NCI-H1694 (cell line): ENCODE results near the gene CAMK4.

Experiments
- DNase-seq: peaks from one replicate; lab custom pipeline; 2025; lab: John Stamatoyannopoulos, UW

CAMK4 gene

GRCh38 chr5:111486926-111487325, 262.7 kb downstream of the CAMK4 start:
- no peak for DNase-seq

GRCh38 chr5:111488353-111488752, 264.2 kb downstream of the CAMK4 start:
- no peak for DNase-seq

GRCh38 chr5:111493031-111493430, 268.8 kb downstream of the CAMK4 start:
- DNase-seq = no peak

- DNase-seq = no peak
Measured at GRCh38 chr5:111494355-111494999, 270.3 kb downstream of the CAMK4 start.

GRCh38 chr5:111495159-111495558, 271.0 kb downstream of the CAMK4 start:
- no peak for DNase-seq

- DNase-seq = no peak
Measured at GRCh38 chr5:111498346-111498745, 274.2 kb downstream of the CAMK4 start.

- no peak for DNase-seq
Measured at GRCh38 chr5:111502956-111503355, 278.8 kb downstream of the CAMK4 start.

GRCh38 chr5:111505096-111505495, 280.9 kb downstream of the CAMK4 start:
- DNase-seq = no peak

GRCh38 chr5:111507276-111507675, 283.1 kb downstream of the CAMK4 start:
- DNase-seq = no peak

GRCh38 chr5:111509119-111509518, 284.9 kb downstream of the CAMK4 start:
- DNase-seq = no peak

- no peak for DNase-seq
Measured at GRCh38 chr5:111511174-111511830, 287.1 kb downstream of the CAMK4 start.

GRCh38 chr5:111511831-111512374, 287.7 kb downstream of the CAMK4 start:
- no peak for DNase-seq

- DNase-seq = peak; percentile 93
Measured at GRCh38 chr5:111512375-111513130, 288.4 kb downstream of the CAMK4 start, which contains the start of gene STARD4. Gene STARD4 (minus strand): TSS chr5:111512535. CDS start chr5:111507433, 5,102 bp downstream.

- no peak for DNase-seq
Measured at GRCh38 chr5:111513131-111513520, 288.9 kb downstream of the CAMK4 start.

- no peak for DNase-seq
Measured at GRCh38 chr5:111514087-111514486, 289.9 kb downstream of the CAMK4 start.

GRCh38 chr5:111517853-111518501, 293.8 kb downstream of the CAMK4 start:
- DNase-seq = no peak

- no peak for DNase-seq
Measured at GRCh38 chr5:111518777-111519176, 294.6 kb downstream of the CAMK4 start.

GRCh38 chr5:111520908-111521307, 296.7 kb downstream of the CAMK4 start:
- DNase-seq = no peak

- no peak for DNase-seq
Measured at GRCh38 chr5:111528056-111528455, 303.9 kb downstream of the CAMK4 start.

GRCh38 chr5:111530298-111530740, 306.1 kb downstream of the CAMK4 start:
- DNase-seq = no peak

- DNase-seq = no peak
Measured at GRCh38 chr5:111532886-111533582, 308.9 kb downstream of the CAMK4 start.
